Daoy (cell line): ENCODE measurements around the gene FOXP1. TPM values are rescaled to one million over a fixed set of nuclear protein-coding genes. Genes with fewer than 3 reads are reported as not detected.

ENCODE experiments used
- DNase-seq: peaks from one replicate; pipeline ENCODE4 v3.0.0-alpha.2; 2015; ENCODE audit warnings: low read depth
- total RNA-seq: library from RNA; depleted of rRNA; stranded (reverse); fragments of >200 nt; shearing (Covaris generic); gene quantifications from 2 replicates; pipeline ENCODE4 v1.2.3, GENCODE V29; 2014

The FOXP1 gene
- total RNA-seq, 1 experiment from 2014 or later, result 42.6 TPM

- no peak for DNase-seq
Observed at GRCh38 chr3:71210257-71211007, 373.1 kb downstream of the FOXP1 start.

- no peak for DNase-seq
Observed at GRCh38 chr3:71208211-71209095, 375.1 kb downstream of the FOXP1 start.

GRCh38 chr3:71207632-71208031, 375.9 kb downstream of the FOXP1 start:
- DNase-seq, result no peak

DNA sequence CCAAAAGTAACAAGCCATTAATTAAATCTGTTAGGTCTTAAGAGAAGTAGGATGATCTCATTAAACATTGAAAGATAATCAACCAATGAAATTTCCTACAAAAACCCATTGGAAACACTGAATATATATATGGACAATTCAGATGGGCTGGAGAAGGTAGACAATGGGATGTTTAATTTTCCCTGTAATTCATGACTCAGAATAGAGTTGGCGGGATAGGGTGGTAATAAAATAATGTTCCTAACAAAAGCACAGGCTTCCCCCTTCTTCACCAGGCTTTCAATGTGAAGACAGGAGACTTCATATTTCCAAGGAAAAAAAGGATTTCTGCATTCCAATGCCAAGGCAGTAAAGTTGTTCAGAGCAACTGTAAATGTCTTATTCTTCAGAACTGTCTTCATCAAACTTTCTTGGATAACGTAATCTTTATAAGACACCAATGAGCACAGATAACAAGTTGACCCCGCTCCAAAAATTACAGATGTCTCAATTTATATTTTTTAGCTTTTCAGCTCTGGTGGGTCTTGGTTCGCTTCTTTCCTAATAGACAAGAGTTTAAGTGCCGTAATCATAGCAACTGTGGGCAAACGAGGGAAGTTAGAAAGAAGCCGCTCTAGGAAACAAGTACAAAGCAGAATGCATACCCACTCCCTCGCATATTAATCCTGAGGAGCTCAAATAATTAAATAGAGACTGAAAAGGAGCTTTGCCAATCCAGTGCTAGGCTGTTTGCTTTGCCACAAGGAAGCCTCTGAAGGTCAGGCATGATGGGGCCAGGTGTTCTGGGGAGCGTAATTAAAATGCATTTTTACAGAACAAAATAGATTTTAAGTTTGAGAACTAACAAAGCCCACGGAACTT, 377.0 kb downstream of the FOXP1 start:
- no peak for DNase-seq

DNA sequence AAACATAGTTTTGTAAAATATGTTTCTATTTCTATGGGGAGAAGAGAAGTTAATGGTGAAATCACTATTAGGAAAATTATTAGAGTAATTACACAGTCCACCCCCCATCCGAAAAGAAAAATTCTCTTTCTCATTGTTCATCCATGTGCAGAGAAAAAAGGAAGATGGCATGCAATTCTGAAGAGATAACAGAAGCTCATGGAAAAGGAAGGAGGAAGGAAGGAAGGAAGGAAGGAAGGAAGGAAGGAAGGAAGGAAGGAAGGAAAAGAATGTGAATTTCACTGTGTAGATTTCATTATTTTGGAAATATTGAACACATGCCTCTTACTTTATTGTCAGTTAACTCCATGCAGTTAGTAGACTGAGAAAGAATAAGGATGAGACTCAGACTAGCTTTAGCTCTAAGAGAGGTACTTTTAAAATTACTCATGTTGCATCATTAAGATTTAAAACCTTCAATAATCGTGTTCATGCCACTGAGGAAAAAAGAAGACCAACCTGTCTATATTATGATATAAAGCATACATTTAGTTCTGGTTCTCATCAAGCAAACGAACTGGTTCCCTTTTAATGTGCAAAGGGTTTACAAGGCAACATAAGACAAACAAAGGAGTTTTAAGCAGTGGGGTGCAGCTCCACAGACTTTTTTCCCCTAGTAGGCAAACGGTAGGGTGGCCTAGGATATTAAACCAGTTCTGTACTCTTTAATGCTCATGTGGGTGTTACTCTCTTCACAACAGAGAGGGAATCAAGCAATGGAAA, 379.6 kb downstream of the FOXP1 start:
- no peak for DNase-seq

DNA sequence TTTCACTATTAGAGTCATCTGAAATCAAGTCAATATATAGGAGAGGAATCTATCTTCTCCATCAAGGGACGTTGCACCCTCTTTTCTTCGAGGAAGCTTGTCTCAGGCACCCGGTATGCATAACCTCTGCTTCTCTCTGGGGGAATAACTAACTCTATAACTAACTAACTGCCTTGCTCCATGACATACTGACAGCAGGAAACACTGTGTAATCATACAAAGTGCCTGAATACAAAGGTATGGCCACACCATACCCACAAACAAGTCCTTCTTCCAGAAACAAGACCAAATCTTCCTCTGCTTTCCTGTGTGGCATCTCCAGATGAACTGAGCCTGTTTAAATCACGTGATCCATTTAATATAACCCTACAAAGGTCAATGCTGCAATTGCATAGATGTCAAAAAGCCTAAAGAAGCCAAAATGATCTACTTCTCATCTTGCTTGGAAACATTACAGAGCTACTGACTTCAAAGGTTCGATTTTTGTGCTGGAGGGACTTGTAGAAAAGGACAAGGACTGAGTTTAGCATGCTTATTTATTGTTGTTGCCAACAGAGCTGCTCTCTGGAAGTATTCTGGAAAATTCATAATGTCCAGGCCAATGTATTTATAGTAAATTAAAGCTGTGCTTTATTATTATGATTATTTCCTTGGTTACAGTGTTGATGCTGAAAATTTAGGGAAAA, 380.5 kb downstream of the FOXP1 start:
- DNase-seq, result no peak

DNA sequence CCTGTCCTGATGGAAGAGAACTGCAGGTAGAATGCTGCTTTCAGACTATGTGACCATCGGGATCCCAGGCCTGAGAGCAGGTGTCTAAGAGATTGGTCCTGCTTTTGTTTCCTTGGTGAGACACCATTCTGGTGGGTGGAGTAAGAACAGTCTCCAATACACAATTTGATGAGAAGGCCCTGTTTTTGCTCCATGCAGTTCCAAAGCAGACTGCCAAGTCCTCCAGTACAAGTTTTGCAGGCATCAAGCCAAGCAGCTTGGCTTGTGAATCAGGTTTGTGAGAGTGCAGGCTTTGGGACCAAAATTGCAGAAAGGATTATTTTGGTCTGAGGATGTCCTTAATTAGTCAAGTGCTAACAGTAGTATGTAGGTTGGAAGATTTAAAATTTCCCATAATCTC, 381.6 kb downstream of the FOXP1 start:
- no peak for DNase-seq

GRCh38 chr3:71197841-71198565, 385.5 kb downstream of the FOXP1 start:
- DNase-seq, result no peak

- DNase-seq, result peak; percentile 61
Observed at GRCh38 chr3:71195492-71195891, 388.0 kb downstream of the FOXP1 start.

- peak; percentile 11 for DNase-seq
Observed at GRCh38 chr3:71194785-71195184, 388.7 kb downstream of the FOXP1 start.

DNA sequence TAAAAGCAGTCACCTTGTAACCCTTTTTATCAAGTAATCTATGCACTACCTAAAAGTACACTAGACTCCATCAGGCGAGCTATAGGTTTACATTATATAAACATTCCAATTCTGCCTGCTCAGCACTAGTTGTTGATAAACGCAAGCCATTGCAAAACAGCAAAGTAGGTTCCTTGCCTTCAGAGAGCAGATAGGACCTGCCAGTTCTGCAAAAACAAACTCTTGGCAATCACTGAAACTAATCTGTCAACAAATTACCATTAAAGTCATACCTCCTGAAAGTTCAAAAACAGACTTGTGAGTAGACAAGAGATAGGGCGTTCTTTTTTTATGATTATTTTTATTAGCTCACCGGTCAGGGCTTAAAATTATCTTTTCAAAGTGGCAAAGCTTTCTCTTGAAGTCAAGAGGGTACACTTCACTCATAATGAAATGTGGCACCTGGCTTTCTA, 392.5 kb downstream of the FOXP1 start:
- DNase-seq, result no peak

GRCh38 chr3:71189480-71189879, 394.0 kb downstream of the FOXP1 start:
- peak; percentile 36 for DNase-seq

- DNase-seq, result no peak
Observed at GRCh38 chr3:71187715-71188114, 395.8 kb downstream of the FOXP1 start.

DNA sequence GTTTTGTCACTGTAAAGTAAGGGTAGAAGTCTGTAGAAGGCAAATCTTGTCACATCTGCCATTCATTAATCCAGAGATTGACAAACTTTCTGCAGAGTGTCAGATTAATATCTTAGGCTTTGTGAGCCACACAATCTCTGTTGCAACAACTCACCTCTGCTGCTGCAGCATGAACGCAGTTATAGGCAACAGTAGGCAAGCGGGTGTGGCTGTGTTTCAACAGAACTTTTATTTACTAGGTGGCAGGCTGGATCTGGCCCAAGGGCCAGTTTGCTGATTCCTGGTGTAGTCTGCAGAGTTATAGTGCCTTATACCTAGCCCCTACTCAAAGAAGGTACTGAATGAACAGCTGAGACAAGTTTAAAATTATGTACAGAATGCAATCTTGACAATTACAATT, 396.7 kb downstream of the FOXP1 start:
- DNase-seq, result no peak

DNA sequence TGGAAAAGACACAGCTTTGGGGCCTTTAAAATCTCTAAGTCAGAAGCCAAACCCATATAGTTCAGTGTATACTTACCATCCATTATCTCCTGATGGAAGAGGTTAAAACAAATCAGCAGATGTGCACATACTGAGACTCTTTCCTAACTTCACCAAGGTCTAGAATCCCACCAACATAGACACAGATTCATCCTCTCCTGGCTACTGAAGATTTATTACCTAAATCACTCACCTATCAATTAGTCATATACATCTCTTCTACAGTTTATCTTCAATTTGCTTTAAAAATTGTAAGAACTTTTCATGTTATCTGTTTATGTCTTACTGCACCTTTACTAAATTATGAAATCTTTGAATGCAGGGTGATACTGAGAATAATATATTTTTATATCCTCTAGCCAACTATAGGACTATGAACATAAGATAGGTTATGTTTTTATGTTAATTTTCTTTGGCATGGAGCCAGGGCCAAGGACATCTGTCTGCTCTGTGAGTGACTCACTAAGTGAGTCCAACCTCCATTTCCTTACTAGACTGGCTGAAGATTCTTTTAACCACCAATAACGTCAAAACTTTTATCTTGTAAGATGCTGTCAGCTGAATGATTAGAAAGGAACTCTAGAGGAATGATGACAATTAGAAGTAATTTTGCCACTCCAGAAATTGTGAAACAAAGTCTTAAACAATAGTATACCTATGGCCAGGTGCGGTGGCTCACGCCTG, 397.6 kb downstream of the FOXP1 start:
- DNase-seq, result peak; percentile 43

- no peak for DNase-seq
Observed at GRCh38 chr3:71184252-71184651, 399.3 kb downstream of the FOXP1 start.

GRCh38 chr3:71183549-71183948, 400.0 kb downstream of the FOXP1 start:
- no peak for DNase-seq

GRCh38 chr3:71180524-71180923, 403.0 kb downstream of the FOXP1 start:
- no peak for DNase-seq

- no peak for DNase-seq
Observed at GRCh38 chr3:71177375-71177774, 406.2 kb downstream of the FOXP1 start.
